NCI-H1417 (cell line): Measurements from ENCODE around the gene SPDYE6.
"Not testable (repeated sequence)": the region's sequence is repeated elsewhere in the genome, so short reads cannot be mapped to it uniquely, and the experiment has no call there.

ENCODE experiments used
- DNase-seq, 3 experiments: peaks; one replicate each; lab custom pipeline; 2025; lab: John Stamatoyannopoulos, UW

The SPDYE6 gene, protein sequence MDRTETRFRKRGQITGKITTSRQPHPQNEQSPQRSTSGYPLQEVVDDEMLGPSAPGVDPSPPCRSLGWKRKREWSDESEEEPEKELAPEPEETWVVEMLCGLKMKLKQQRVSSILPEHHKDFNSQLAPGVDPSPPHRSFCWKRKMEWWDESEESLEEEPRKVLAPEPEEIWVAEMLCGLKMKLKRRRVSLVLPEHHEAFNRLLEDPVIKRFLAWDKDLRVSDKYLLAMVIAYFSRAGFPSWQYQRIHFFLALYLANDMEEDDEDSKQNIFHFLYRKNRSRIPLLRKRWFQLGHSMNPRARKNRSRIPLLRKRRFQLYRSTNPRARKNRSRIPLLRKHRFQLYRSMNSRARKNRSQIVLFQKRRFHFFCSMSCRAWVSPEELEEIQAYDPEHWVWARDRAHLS

GRCh38 chr7:102356344-102356743, at the start of gene SPDYE6:
Gene SPDYE6, minus strand, starts transcription at chr7:102356444. Its CDS starts 421 bp downstream, at chr7:102356023.
- DNase-seq: not testable (repeated sequence)

- DNase-seq: not testable (repeated sequence)
Observed at GRCh38 chr7:102404862-102405188, 48.6 kb upstream of the SPDYE6 start.

- DNase-seq: peak; percentile 23 to 65 (median 51)
Observed at GRCh38 chr7:102404005-102404861, 48.0 kb upstream of the SPDYE6 start.

DNA sequence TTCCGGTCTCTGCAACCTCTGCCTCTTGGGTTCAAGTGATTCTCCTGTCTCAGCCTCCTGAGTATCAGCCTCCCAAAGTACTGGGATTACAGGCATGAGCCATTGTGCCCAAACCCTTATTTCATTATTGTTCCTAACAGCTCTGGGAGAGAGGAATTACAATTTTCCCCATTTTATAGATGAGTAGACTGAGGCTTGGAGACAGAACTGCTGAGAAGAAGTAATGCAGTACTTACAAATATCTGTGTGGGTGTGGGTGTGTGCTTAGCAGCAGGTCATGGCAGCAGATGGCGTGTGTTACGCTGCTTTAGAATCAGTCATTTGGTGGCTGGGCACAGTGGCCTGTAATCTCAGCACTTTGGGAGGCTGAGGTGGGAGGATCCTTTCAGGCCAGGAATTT, 47.3 kb upstream of the SPDYE6 start:
- DNase-seq: no peak

- DNase-seq: no peak
Observed at GRCh38 chr7:102400360-102400759, 44.1 kb upstream of the SPDYE6 start.

- DNase-seq: no peak
Observed at GRCh38 chr7:102398543-102398942, 42.3 kb upstream of the SPDYE6 start.

GRCh38 chr7:102396710-102397019, 40.4 kb upstream of the SPDYE6 start:
- DNase-seq: no peak

- peak; percentile 95 to 98 (median 97) for DNase-seq
Observed at GRCh38 chr7:102395873-102396709, 39.8 kb upstream of the SPDYE6 start, which contains the start of gene PRKRIP1. Gene PRKRIP1, plus strand, starts transcription at chr7:102396363. Its CDS starts 49 bp downstream, at chr7:102396412.

DNA sequence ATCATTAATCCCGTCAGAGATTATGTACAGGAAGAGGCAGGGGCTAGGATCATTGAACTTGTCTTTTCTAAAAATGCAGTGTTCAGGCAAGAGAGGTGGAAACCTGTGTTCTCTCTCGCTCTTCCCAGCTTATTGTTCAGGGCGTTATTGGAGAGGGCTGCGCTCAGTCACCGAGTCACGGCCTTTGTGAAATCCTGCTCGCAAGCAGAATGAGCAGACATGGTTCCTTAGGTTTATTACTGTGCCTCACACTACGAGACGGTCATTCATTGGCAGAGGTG, 39.3 kb upstream of the SPDYE6 start:
- DNase-seq: peak in 1 of 3 experiments; percentile 52

DNA sequence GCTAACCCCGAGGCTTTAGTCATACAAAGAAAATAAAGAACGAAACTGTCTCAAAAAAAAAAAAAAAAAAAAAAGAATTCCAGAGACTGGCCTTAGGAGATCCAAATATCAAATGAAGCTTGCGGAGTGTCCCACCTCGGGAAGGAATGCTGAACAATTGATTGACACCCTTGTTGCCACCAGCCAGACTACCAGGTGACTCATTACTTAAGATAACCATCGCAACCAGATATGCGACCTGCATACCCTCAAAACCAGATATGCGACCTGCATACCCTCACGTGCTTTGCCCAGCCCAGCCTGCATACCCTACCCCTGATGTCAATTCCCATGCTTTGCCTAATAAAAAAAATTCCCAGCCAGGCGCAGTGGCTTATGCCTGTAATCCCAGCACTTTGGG, 37.2 kb upstream of the SPDYE6 start:
- no peak for DNase-seq

DNA sequence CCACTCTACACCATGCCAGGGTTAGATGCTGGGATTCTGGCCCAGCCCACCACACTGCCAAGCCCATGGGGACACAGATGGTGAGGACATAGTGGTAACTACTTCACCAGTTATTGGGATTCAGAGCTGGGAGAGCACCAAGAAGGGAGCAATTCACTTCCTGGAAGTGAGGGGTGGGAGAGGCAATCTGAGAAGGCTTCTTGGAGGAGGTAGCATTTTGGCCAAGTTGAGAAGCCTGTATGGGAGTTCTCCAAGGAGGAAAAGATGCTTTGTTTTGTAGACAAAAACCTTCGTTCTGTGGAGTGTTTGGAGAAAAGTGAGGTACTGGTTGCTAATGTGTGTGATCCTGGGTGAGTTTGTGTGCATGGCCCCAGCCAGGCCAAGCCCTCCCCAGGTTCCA, 36.1 kb upstream of the SPDYE6 start:
- DNase-seq: no peak

GRCh38 chr7:102390697-102391484, 34.6 kb upstream of the SPDYE6 start:
- peak; percentile 69 to 88 (median 84) for DNase-seq

- no peak for DNase-seq
Observed at GRCh38 chr7:102389810-102390209, 33.6 kb upstream of the SPDYE6 start.

GRCh38 chr7:102387064-102387463, 30.8 kb upstream of the SPDYE6 start:
- no peak for DNase-seq

- DNase-seq: not testable (repeated sequence)
Observed at GRCh38 chr7:102381696-102382425, 25.6 kb upstream of the SPDYE6 start.

DNA sequence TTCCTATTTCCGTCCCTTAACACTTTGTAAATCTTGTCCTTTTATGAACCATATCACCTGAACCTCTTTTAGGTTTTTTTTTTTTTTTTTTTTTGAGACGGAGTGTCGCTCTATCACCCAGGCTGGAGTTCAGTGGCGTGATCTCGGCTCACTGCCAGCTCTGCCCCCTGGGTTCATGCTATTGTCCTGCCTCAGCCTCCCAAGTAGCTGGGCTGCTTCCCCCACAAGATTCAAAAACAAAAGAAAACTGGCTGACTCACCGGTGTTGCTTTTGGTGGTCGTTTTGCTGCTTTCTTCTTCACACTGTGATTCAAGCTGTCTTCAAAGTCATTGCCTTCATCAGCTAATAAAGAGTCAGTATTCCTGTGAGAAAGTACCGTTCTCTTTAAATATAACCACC, 24.6 kb upstream of the SPDYE6 start:
- not testable (repeated sequence) for DNase-seq

GRCh38 chr7:102376964-102377466, 20.8 kb upstream of the SPDYE6 start:
- no peak for DNase-seq

DNA sequence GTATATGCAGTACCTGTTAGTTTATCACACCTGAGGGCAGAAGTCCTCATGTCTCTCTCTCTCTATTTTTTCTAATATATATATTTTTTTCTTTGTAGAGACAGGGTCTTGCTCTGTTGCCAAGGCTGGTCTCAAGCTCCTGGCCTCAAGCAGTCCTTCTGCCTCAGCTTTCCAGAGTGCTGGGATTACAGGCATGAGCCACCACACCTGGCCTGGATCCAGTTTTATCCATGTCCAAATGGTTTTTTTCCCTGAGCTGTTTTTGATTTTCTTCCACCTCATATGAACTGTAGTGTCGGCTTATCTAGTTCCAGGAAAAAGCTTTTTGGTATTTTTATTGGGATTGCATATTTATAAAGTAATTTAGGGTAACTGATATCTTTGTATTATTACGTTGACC, 16.6 kb upstream of the SPDYE6 start:
- DNase-seq: not testable (repeated sequence)

DNA sequence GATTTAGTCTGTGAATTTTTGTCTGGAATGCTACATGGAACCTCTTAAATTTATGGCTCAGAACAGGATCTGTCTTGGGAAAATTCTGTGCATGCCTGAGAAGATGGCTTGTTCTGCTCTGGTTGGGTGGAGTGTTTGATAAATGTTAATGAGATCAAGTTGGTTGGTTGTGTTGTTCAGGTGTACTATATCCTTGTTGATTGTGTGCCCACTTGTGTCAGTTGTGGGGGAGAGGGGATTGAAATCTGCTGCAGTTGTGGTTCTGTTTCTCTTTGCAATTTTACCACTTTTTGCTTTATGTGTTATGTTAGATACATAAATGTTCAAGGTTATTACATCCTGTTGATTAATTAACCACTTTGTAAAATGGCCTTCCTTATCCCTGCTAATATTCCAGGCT, 13.8 kb upstream of the SPDYE6 start:
- not testable (repeated sequence) for DNase-seq

DNA sequence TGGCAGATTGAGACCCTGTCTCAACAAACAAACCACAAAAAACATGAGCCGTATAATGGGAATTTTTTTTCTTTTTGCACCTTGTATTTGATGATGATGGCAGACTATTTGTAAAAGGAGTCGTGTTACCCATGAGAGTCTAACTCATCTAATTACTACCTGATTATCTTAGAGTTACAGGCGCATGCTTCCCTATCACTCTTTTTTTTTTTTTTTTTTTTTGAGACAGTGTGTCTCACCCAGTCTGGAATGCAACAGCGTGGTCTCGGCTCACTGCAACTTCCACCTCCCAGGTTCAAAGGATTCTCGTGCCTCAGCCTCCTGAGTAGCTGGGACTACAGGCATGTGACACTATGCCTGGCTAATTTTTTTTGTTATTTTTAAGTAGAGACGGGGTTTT, 9.1 kb upstream of the SPDYE6 start:
- DNase-seq: not testable (repeated sequence)
